Hepatocyte (in vitro differentiated cells): ENCODE results near the gene LYL1. TPM values are rescaled to one million over a fixed set of nuclear protein-coding genes. Genes with fewer than 3 reads are reported as not detected.

Source experiments
- DNase-seq: peaks from one replicate; pipeline ENCODE4 v3.0.0-alpha.2; 2016; ENCODE audit warnings: low spot score
- H2AFZ ChIP-seq: fragments of 200-600 bp; sonication (generic); 2 replicates; pipeline ENCODE4 v1.6.0; 2016; ENCODE audit warnings: antibody characterized with exemption, mild to moderate bottlenecking
- H3K27ac ChIP-seq: fragments of 200-600 bp; sonication (generic); 2 replicates; pipeline ENCODE4 v1.5.1; 2016; ENCODE audit warnings: mild to moderate bottlenecking
- H3K27me3 ChIP-seq: fragments of 200-600 bp; sonication (generic); 2 replicates; pipeline ENCODE4 v1.6.1; 2016
- H3K36me3 ChIP-seq: fragments of 200-600 bp; sonication (generic); replicated peaks from 2 replicates; pipeline ENCODE4 v1.5.1; 2016; ENCODE audit warnings: low read depth; ENCODE audit not compliant: insufficient read depth
- H3K4me1 ChIP-seq: fragments of 200-600 bp; sonication (generic); 2 replicates; pipeline ENCODE4 v1.5.1; 2016; ENCODE audit warnings: mild to moderate bottlenecking, moderate library complexity; ENCODE audit not compliant: insufficient read depth
- H3K4me2 ChIP-seq: fragments of 200-600 bp; sonication (generic); 2 replicates; pipeline ENCODE4 v1.6.0; 2016
- H3K4me3 ChIP-seq: fragments of 200-600 bp; sonication (generic); 2 replicates; pipeline ENCODE4 v1.5.1; 2016; ENCODE audit warnings: mild to moderate bottlenecking
- H3K79me2 ChIP-seq: fragments of 200-600 bp; sonication (generic); 2 replicates; pipeline ENCODE4 v1.6.0; 2017; ENCODE audit warnings: mild to moderate bottlenecking
- H3K9me2 ChIP-seq: fragments of 200-600 bp; sonication (generic); replicated peaks from 2 replicates; pipeline ENCODE4 v1.6.0; 2017; ENCODE audit warnings: mild to moderate bottlenecking; ENCODE audit not compliant: insufficient read depth
- H3K9me3 ChIP-seq: fragments of 200-600 bp; sonication (generic); 2 replicates; pipeline ENCODE4 v1.5.1; 2016; ENCODE audit warnings: low read depth, mild to moderate bottlenecking
- H4K20me1 ChIP-seq: fragments of 200-600 bp; sonication (generic); 2 replicates; pipeline ENCODE4 v1.6.0; 2016; ENCODE audit warnings: mild to moderate bottlenecking; ENCODE audit not compliant: insufficient read depth, poor library complexity, severe bottlenecking
- EZH2 ChIP-seq: fragments of 200-600 bp; sonication (generic); IDR thresholded peaks from 2 replicates; pipeline ENCODE4 v1.6.1; 2016; ENCODE audit warnings: antibody characterized with exemption, mild to moderate bottlenecking, borderline replicate concordance
- EZH2phosphoT487 ChIP-seq: fragments of 200-600 bp; sonication (generic); IDR thresholded peaks from one replicate; pipeline ENCODE4 v1.6.1; 2018; ENCODE audit warnings: antibody characterized with exemption, mild to moderate bottlenecking, low read depth, moderate library complexity; ENCODE audit not compliant: unreplicated experiment, severe bottlenecking
- WGBS: methylation state at CpG from one replicate; pipeline ENCODE4 v1.1.6; 2016; ENCODE audit warnings: low lambda C conversion rate; ENCODE audit errors: missing lambda C conversion rate; 5-methylcytosine and 5-hydroxymethylcytosine counted together
- polyA plus RNA-seq: library from polyadenylated mRNA; unstranded; fragments of >200 nt; fragmentation: Nextera tagmentation; extraction: Ambion mirVana; gene quantifications from 2 replicates; pipeline ENCODE4 v1.2.1, GENCODE V29; 2016
- total RNA-seq: library from RNA; depleted of rRNA; stranded (reverse); fragments of >200 nt; gene quantifications from 2 replicates; pipeline ENCODE4 v1.2.3, GENCODE V29; 2014
- TF ChIP-seq, protein P1 (sequence below): fragments of 200-600 bp; sonication (generic); IDR thresholded peaks from 2 replicates; pipeline ENCODE4 v1.5.1; 2016; ENCODE audit warnings: antibody characterized with exemption, mild to moderate bottlenecking; ENCODE audit not compliant: poor library complexity

The LYL1 gene
- total and polyA plus RNA-seq, 2 experiments from 2014 or later: 0.47 to 1.4 TPM

DNA sequence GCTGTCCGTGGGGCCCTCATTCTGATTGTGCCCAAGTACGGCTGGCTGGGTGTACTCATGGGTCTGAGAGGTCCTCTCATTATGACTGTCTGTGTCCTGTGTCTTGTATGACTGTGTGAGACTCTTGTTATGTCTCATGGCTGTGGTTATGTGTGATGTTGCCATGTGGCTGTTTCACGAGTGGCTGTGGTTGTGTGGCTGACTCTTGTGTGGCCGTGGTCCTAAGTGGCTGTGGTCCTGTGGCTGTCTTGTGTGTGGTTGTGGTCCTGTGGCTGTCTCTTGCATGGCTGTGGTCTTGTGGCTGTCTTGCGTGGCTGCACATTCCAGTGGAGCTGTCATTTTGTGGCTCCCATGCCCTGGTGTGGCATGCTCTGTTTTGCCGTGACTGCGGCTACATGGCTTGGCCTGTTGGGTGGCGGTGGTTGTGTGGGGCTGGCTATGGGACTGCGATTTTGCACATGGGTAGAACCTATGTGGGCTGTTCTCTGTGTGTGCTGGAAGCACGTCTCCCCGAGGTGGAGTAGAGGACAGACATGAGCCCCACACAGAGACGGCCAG lies 2.5 kb downstream of the LYL1 start:
- Histone ChIP-seq H3K4me2 (no peak overlapping the region), H3K79me2 (no peaks in the 10 kb centered on the region), H3K27ac (no peak overlapping the region), H2AFZ (no peak overlapping the region), H3K9me2 (no peaks in the 10 kb centered on the region), H4K20me1 (peaks cover 6% of the 10 kb centered on the region), H3K4me3 (no peak overlapping the region), H3K9me3 (no peaks in the 10 kb centered on the region), H3K4me1 (peaks cover 45% of the 10 kb centered on the region), H3K36me3 (no peaks in the 10 kb centered on the region), H3K27me3 (peaks cover 52% of the 10 kb centered on the region)
- TF ChIP-seq EZH2 (no peak), EZH2phosphoT487 (no peak)
- TF ChIP-seq, protein P1, sequence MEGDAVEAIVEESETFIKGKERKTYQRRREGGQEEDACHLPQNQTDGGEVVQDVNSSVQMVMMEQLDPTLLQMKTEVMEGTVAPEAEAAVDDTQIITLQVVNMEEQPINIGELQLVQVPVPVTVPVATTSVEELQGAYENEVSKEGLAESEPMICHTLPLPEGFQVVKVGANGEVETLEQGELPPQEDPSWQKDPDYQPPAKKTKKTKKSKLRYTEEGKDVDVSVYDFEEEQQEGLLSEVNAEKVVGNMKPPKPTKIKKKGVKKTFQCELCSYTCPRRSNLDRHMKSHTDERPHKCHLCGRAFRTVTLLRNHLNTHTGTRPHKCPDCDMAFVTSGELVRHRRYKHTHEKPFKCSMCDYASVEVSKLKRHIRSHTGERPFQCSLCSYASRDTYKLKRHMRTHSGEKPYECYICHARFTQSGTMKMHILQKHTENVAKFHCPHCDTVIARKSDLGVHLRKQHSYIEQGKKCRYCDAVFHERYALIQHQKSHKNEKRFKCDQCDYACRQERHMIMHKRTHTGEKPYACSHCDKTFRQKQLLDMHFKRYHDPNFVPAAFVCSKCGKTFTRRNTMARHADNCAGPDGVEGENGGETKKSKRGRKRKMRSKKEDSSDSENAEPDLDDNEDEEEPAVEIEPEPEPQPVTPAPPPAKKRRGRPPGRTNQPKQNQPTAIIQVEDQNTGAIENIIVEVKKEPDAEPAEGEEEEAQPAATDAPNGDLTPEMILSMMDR: no peak
- WGBS: 93% methylated on average over 12 of the region's 12 CpGs
- no peak for DNase-seq

DNA sequence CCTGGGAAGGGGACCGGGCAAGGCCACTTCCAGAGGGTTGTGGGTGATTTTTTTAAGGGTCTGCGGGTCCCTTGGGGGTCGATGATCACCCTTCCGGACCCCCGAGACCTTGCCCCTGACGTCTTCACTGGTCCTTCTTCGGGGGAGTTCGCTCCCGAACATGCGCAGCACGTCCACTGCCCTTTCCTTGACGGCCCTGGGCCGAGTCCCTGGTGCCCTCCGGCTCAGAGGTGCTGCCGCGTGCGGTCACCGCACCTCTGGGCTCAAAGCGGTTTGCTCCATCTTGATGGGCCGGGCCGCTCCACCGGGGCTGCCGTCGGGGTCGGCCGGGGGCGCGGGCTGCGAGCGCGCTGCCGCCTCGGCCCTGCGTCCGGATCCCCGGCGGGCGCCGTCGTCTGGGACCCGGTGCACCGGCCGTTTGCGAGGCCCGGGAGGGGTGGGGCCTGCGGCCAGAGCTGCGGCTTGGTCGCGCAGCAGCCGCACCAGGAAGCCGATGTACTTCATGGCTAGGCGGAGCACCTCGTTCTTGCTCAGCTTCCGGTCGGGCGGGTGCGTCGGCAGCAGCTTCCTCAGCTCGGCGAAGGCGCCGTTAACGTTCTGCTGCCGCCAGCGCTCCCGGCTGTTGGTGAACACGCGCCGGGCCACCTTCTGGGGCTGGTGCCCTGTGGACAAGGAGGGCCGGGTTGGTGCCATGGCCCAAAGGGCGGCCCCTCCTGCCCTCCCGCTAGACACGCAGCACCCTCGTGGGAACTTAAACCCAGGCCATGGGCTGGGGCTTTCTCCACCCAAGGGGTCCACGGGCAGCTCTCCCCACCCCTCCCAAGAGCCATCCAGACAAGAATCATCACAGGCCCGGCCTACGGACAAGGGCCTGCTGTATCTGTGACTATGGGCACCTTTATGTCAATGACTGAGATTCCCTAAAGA lies 3.3 kb downstream of the LYL1 start:
- TF ChIP-seq EZH2phosphoT487 (no peak), EZH2 (peak; percentile 31)
- no peaks in the 10 kb centered on the region for H3K9me3 ChIP-seq
- 28% methylated on average over 51 of the region's 77 CpGs for WGBS
- H3K27ac ChIP-seq: no peak overlapping the region
- H3K27me3 ChIP-seq: peaks cover 60% of the 10 kb centered on the region
- H3K9me2 ChIP-seq: no peaks in the 10 kb centered on the region
- H2AFZ ChIP-seq: no peak overlapping the region
- peak; percentile 63 for DNase-seq
- peaks cover 46% of the 10 kb centered on the region for H3K4me1 ChIP-seq
- no peaks in the 10 kb centered on the region for H3K79me2 ChIP-seq
- no peaks in the 10 kb centered on the region for H3K36me3 ChIP-seq
- H3K4me3 ChIP-seq: no peak overlapping the region
- peaks cover 9% of the 10 kb centered on the region for H4K20me1 ChIP-seq
- H3K4me2 ChIP-seq: peak overlapping the region; percentile 71

DNA sequence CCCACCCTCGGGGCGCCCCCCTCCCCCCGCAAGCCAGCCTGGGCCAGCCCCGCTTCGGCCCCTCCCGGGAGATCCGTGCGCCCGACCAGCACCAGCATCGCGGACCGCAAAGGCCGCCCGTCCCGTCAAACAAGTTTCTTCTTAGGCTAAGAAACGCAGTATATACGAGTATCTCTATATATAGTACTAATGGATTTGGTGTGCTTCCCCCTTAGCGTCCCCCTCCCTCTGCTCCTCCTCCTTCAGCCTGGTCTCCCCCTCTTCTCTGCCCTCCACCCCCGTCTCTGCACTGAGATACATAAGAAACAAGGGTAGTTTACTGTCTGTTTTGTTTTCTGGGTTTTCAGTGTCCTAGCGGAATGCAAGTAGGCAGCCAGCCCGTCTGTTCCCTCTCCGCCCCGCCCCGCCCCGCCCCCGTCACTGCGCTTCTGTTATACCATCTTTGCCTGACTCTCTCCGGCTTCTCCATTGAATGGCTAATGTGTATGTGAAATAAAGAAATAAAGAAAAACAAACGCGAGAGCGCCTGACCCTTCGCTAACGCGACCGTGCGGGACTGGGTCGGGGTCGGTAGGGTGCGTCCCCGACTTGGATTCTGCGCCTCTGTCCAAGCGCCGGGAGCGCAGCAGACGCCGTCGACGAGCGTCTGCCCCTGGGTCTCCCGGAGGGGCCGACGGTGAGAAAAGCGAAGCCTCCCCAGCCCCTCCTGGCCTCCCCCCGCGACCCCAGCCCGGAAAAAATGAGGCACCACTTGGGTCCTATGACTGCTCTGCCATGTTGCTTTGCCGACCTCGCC lies 4.2 kb downstream of the LYL1 start:
- Histone ChIP-seq H3K27ac (no peak overlapping the region), H4K20me1 (peaks cover 9% of the 10 kb centered on the region), H3K4me3 (no peak overlapping the region), H3K9me2 (no peaks in the 10 kb centered on the region), H3K9me3 (no peaks in the 10 kb centered on the region), H3K79me2 (no peaks in the 10 kb centered on the region), H3K36me3 (no peaks in the 10 kb centered on the region), H3K4me1 (peaks cover 48% of the 10 kb centered on the region), H3K27me3 (peaks cover 65% of the 10 kb centered on the region), H3K4me2 (peak overlapping the region; percentile 71), H2AFZ (no peak overlapping the region)
- WGBS: 9% methylated on average over 48 of the region's 58 CpGs
- DNase-seq: no peak
- TF ChIP-seq EZH2: peak; percentile 87
- peak; percentile 75 for TF ChIP-seq EZH2phosphoT487
- TF ChIP-seq, protein P1: no peak
